ENCODE data around the gene GGTLC2.
"Not testable (repeated sequence)": the region's sequence is repeated elsewhere in the genome, so short reads cannot be mapped to it uniquely, and the experiment has no call there.

The GGTLC2 gene

GRCh38 chr22:22682196-22682595 is 37.8 kb downstream of the GGTLC2 start:
- no peak overlapping the region for H3K4me3 ChIP-seq (ENCODE audit: low read depth in 1 of 2, low read length in 1 of 2)
- no peaks in the 10 kb centered on the region for H3K4me1 ChIP-seq (ENCODE audit: control insufficient read depth in 1 of 2, insufficient read depth in 1 of 2, low read depth in 1 of 2, low read length in 1 of 2)
- H3K9me3 ChIP-seq: no peaks in the 10 kb centered on the region
- H3K36me3 ChIP-seq: no peaks in the 10 kb centered on the region
- H3K27ac ChIP-seq: no peak overlapping the region
- H3K27me3 ChIP-seq: peaks cover 7% of the 10 kb centered on the region
- no peak for TF ChIP-seq CTCF (IDR thresholded peaks at IDR 0.05)

GRCh38 chr22:22682807-22683667 is 38.6 kb downstream of the GGTLC2 start:
- no peak overlapping the region for H3K27ac ChIP-seq
- TF ChIP-seq CTCF (IDR thresholded peaks at IDR 0.05): no peak
- no peaks in the 10 kb centered on the region for H3K4me1 ChIP-seq (ENCODE audit: control insufficient read depth in 1 of 2, insufficient read depth in 1 of 2, low read depth in 1 of 2, low read length in 1 of 2)
- no peaks in the 10 kb centered on the region for H3K36me3 ChIP-seq
- H3K4me3 ChIP-seq (ENCODE audit: low read depth in 1 of 2, low read length in 1 of 2): no peak overlapping the region
- no peaks in the 10 kb centered on the region for H3K9me3 ChIP-seq
- H3K27me3 ChIP-seq: peaks cover 7% of the 10 kb centered on the region

- Histone ChIP-seq H3K27ac (no peak overlapping the region), H3K9me3 (no peaks in the 10 kb centered on the region), H3K4me3 (ENCODE audit: low read depth in 1 of 2, low read length in 1 of 2) (no peak overlapping the region), H3K27me3 (peaks cover 7% of the 10 kb centered on the region), H3K4me1 (ENCODE audit: control insufficient read depth in 1 of 2, insufficient read depth in 1 of 2, low read depth in 1 of 2, low read length in 1 of 2) (no peaks in the 10 kb centered on the region), H3K36me3 (no peaks in the 10 kb centered on the region)
- TF ChIP-seq CTCF (IDR thresholded peaks at IDR 0.05): no peak
These were observed 39.4 kb downstream of the GGTLC2 start for GRCh38 chr22:22683668-22684361.

- no peak for TF ChIP-seq CTCF (IDR thresholded peaks at IDR 0.05)
- Histone ChIP-seq H3K4me3 (ENCODE audit: low read depth in 1 of 2, low read length in 1 of 2) (no peak overlapping the region), H3K36me3 (no peaks in the 10 kb centered on the region), H3K4me1 (ENCODE audit: control insufficient read depth in 1 of 2, insufficient read depth in 1 of 2, low read depth in 1 of 2, low read length in 1 of 2) (no peaks in the 10 kb centered on the region), H3K9me3 (no peaks in the 10 kb centered on the region), H3K27ac (no peak overlapping the region), H3K27me3 (peaks cover 1% of the 10 kb centered on the region)
These were observed 40.5 kb downstream of the GGTLC2 start for GRCh38 chr22:22684580-22685561.

- H3K4me3 ChIP-seq (ENCODE audit: low read depth in 1 of 2, low read length in 1 of 2): no peak overlapping the region
These were observed 41.2 kb downstream of the GGTLC2 start for GRCh38 chr22:22685586-22685985.

GRCh38 chr22:22686202-22687115 is 42.0 kb downstream of the GGTLC2 start:
- H3K4me3 ChIP-seq (ENCODE audit: low read depth in 1 of 2, low read length in 1 of 2); H3K27me3 ChIP-seq; H3K27ac ChIP-seq; H3K9me3 ChIP-seq; H3K36me3 ChIP-seq; H3K4me1 ChIP-seq (ENCODE audit: control insufficient read depth in 1 of 2, insufficient read depth in 1 of 2, low read depth in 1 of 2, low read length in 1 of 2): not testable (repeated sequence)

More at GRCh38 chr22:22685586-22685985, 41.2 kb downstream of the GGTLC2 start:
- Histone ChIP-seq H3K36me3 (no peaks in the 10 kb centered on the region), H3K27me3 (no peaks in the 10 kb centered on the region), H3K27ac (no peak overlapping the region), H3K9me3 (no peaks in the 10 kb centered on the region), H3K4me1 (ENCODE audit: control insufficient read depth in 1 of 2, insufficient read depth in 1 of 2, low read depth in 1 of 2, low read length in 1 of 2) (no peaks in the 10 kb centered on the region)
- TF ChIP-seq CTCF (IDR thresholded peaks at IDR 0.05): no peak

Data from neutrophil (primary cell).